Activated T-cell treated with anti-CD3 and anti-CD28 coated beads for 24 hours (primary cell): Measurements from ENCODE around the gene RINL.
"Not testable (repeated sequence)": the region's sequence is repeated elsewhere in the genome, so short reads cannot be mapped to it uniquely, and the experiment has no call there.

ENCODE experiments used
- DNase-seq: peaks from one replicate; pipeline ENCODE4 v3.0.0-alpha.2; 2020; ENCODE audit warnings: low read depth

RINL gene

DNA sequence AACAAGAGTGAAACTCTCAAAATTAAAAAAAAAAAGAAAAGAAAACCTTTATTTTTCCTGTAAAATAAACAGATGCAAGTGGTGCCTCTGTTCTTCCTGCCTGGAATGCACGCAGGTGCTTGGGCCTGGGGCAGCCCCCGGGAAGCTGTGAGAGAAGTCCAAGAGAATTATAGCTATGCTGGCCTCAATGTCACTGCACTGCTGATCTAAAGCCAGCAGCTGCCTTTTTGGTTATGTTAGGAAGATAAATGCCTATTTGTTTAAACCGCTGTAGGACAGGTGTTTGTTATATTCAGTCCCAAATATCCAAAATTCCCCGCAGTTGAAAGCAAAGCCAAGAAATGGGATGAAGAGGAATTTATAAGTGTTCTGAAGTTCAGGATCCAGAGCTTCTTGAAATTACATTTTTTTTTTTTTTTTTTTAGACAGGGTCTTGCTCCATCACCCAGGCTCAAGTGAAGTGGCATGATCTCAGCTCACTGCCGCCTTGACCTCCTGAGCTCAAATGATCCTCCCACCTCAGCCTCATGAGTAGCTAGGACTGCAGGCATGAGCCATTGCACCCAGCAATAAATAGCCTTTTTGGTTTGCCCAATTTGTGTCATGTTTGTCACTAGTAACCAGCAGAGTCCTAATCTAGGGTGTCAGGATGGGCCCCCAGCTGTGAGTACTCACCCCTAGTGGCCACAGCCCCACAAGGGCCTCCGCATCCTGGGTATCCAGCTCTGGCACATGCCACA is 2.2 kb downstream of the RINL start:
- DNase-seq = no peak

- not testable (repeated sequence) for DNase-seq
Measured at GRCh38 chr19:38873400-38873799, 4.7 kb downstream of the RINL start.

- DNase-seq = no peak
Measured at GRCh38 chr19:38870612-38871011, 7.5 kb downstream of the RINL start.

- peak; percentile 90 for DNase-seq
Measured at GRCh38 chr19:38869836-38870607, 8.1 kb downstream of the RINL start.

DNA sequence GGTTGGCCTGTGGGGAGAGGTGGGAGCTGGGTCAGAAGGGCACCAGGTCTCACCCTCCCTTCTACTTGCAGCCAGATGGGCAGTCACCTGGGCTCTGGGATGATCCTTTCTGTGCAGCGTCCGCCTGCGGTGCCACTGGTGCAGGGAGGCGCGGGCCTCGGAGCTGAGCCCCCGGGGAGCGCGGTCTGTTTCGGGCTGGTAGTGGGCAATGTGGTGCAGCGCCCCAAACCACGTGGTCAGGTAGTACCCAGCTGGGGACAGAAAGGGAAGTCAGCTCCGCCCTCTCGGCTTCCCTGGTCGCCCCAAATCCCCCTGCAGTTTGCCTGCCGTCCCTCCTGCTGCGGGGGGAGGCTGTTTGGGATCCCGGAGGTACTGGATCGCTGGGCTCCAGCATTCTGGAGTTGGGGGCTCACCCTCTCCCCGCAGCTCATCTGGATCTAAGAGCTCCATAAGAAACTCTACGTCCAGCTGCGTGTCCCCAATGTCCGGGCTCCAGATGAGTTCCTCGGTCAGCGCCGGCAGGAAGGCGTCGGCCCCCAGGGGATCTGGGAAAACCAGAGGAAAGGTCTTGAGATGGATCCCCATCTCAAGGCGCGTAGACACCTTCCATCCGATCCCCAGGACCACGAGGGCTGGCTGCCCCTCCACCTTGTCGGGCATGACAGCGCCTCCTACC is 8.8 kb downstream of the RINL start:
- DNase-seq = no peak

- DNase-seq = no peak
Measured at GRCh38 chr19:38868551-38868950, 9.5 kb downstream of the RINL start.

DNA sequence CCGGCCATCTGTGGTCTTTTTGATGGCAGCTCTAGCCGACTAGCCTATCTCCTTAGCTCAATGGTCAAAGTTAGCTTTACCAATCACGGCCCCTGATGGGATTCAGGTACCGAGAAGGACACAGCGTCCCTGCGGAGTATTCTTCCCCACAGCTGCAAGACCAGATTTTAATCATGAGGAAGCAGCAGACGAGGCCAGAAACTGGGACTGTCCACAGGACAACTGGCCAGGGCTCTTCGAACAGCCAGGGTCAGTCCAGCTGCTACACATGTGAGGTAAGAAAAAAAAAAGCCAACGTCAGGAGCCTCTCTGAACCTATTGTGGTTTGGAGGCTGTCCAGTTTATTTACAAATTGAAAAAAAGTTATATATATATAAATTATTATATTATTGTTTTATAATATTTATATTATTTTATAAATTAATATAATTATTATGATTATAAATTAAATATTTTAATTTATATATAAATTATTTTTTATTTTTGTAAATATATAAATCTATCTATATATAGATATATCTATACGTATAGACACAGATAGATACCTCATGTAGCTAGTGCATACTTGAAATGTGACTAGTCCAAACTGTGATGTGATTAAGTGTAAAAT is 10.8 kb downstream of the RINL start:
- DNase-seq = no peak

GRCh38 chr19:38862321-38863059 is 15.6 kb downstream of the RINL start:
- DNase-seq = no peak

DNA sequence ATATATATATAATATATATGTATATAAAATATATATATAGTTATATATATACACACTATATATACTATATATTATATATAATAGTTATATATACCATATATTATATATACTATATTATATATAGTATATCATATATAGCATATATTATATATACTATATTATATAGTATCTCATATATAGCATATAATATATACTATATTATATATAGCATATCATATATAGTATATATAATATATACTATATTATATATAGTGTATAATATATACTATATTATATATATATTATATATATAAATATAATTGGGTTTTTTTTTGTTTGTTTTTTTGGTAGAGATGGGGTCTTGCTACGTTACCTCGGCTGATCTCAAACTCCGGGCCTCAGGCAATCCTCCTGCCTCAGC is 16.7 kb downstream of the RINL start:
- DNase-seq = no peak

GRCh38 chr19:38859631-38860204 is 18.4 kb downstream of the RINL start:
- DNase-seq = not testable (repeated sequence)

DNA sequence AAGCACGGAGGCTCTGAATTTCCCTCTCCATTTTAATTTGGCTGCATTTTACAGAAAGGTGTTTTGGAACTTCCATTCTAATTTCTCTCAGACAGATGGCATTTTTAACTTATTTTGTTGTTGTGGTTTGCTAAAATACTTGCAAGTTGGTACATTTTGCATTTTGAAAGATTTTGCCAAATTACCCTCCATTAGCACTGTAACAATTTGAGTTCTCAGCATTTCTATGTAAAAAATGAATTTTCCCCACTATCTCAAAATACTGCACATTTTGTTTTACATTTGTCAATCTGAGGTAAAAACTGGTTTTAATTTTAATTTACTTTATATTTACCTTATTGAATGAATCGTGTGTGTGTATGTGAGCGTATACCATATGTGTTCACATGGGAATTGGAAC is 21.3 kb downstream of the RINL start:
- DNase-seq = no peak

DNA sequence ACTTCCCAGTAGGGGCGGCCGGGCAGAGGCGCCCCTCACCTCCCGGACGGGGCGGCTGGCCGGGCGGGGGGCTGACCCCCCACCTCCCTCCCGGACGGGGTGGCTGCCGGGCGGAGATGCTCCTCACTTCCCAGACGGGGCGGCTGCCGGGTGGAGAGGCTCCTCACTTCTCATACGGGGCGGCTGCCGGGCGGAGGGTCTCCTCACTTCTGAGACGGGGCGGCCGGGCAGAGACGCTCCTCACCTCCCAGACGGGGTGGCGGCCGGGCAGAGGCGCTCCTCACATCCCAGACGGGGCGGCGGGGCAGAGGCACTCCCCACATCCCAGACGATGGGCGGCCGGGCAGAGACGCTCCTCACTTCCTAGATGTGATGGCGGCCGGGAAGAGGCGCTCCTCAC is 22.3 kb downstream of the RINL start:
- DNase-seq = not testable (repeated sequence)

GRCh38 chr19:38854961-38855360 is 23.1 kb downstream of the RINL start:
- not testable (repeated sequence) for DNase-seq

DNA sequence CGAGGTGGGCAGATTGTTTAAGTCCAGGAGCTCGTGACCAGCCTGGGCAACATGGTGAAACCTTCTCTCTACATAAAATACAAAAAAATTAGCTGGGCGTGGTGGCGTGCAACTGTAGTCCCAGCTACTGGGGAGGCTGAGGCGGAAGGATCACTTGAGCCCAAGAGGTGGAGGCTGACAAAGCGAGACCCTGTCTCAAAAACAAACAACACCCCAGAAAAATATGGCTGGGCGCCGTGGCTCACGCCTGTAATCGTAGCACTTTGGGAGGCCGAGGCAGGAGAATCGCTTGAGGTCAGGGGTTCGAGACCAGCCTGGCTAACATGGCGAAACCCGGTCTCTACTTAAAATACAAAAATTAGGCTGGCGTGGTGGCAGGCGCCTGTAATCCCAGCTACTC is 24.9 kb downstream of the RINL start:
- no peak for DNase-seq

GRCh38 chr19:38852231-38853044 is 25.6 kb downstream of the RINL start:
- peak; percentile 49 for DNase-seq

- DNase-seq = peak; percentile 87
Measured at GRCh38 chr19:38851622-38852230, 26.3 kb downstream of the RINL start.

- DNase-seq = no peak
Measured at GRCh38 chr19:38850976-38851621, 27.0 kb downstream of the RINL start.

DNA sequence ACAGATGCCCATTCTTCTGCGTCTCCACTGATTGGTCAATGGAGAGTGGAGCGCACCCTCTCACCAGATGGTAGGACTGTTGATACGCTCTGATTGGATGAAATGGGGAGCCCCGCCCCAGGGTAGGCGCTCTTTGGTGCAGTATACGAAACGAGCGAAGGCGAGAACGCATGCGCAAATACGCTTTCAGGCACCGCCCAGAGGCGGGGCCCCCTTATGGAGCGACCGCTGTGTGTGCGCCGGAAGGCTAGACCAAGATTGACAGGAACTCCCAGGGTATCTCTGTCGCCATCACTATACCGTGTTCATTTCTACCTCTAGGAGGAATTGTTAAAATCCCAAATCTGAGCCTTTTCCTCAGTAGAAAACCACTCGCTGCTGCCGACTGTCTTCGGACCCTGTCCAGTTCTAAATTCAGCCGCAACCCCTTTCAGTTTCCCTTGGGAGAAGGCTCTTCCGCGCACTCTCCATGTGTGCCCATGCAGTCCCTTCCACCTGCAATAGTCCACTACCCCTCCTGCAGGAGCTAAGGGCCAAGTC is 27.6 kb downstream of the RINL start:
- DNase-seq = peak; percentile 97

GRCh38 chr19:38849860-38850435 is 28.1 kb downstream of the RINL start, which contains the start of gene HNRNPL:
HNRNPL (minus strand) TSS chr19:38849986; CDS start chr19:38849966, 20 bp downstream.
- peak; percentile 99 for DNase-seq
